Endometrial microvascular endothelial cells (primary cell): ENCODE data around the gene FAM227A. TPM values are rescaled to one million over a fixed set of nuclear protein-coding genes. Genes with fewer than 3 reads are reported as not detected.

Experiments
- in situ Hi-C: cut with HindIII; loops from 2 replicates; pipeline ENCODE4 v1.10.0; 2017; ENCODE audit warnings: low sequenced_read_pairs, low pct_unique_long_range_greater_than_20kb; ENCODE audit errors: inconsistent ontology term
- total RNA-seq: library from RNA; depleted of rRNA; stranded (reverse); fragments of >200 nt; gene quantifications from one replicate; pipeline ENCODE4 v1.2.3, GENCODE V29; 2015; ENCODE audit errors: inconsistent ontology term

Gene FAM227A
- total RNA-seq, 1 donor from 2014 or later, result 0.19 TPM

- in situ Hi-C loops, result no loop called here
Observed at GRCh38 chr22:38567531-38568285, 88.5 kb downstream of the FAM227A start.

GRCh38 chr22:38566726-38567504 lies 89.3 kb downstream of the FAM227A start:
- in situ Hi-C loops, result no loop called here

GRCh38 chr22:38565441-38565840 lies 90.8 kb downstream of the FAM227A start:
- in situ Hi-C loops, result no loop called here

- in situ Hi-C loops, result no loop called here
Observed at GRCh38 chr22:38564669-38565068, 91.5 kb downstream of the FAM227A start.

- in situ Hi-C loops, result no loop called here
Observed at GRCh38 chr22:38554281-38554680, 101.9 kb downstream of the FAM227A start.

GRCh38 chr22:38549101-38549894 lies 106.9 kb downstream of the FAM227A start:
- in situ Hi-C loops, result no loop called here

GRCh38 chr22:38540701-38541100 lies 115.5 kb downstream of the FAM227A start:
- in situ Hi-C loops, result no loop called here

GRCh38 chr22:38531251-38531938 lies 124.8 kb downstream of the FAM227A start:
- in situ Hi-C loops, result no loop called here

Other genes starting within 250 kb of the FAM227A start
- not detected for gene KCNJ4, start 201.2 kb downstream of the FAM227A start, total RNA-seq
- 41.3 TPM for gene KDELR3, start 188.3 kb downstream of the FAM227A start, total RNA-seq
- 239 TPM for gene DDX17, start 150.1 kb downstream of the FAM227A start, total RNA-seq
- not detected for gene DMC1, start 86.2 kb downstream of the FAM227A start, total RNA-seq
- gene CBY1, start 246 bp upstream of the FAM227A start, total RNA-seq, result 19.5 TPM
- 123 TPM for gene TOMM22, start 25.6 kb upstream of the FAM227A start, total RNA-seq
- 69.8 TPM for gene JOSD1, start 44.6 kb upstream of the FAM227A start, total RNA-seq
- 34.1 TPM for gene GTPBP1, start 49.6 kb upstream of the FAM227A start, total RNA-seq
- gene SUN2, start 99.6 kb upstream of the FAM227A start, total RNA-seq, result 114 TPM
- gene DNAL4, start 137.8 kb upstream of the FAM227A start, total RNA-seq, result 29.2 TPM
- gene NPTXR, start 187.6 kb upstream of the FAM227A start, total RNA-seq, result under 0.01 TPM
- 51.8 TPM for gene CBX6, start 215.8 kb upstream of the FAM227A start, total RNA-seq